B cell (primary cell): ENCODE measurements around the gene CCDC70. TPM values are rescaled to one million over a fixed set of nuclear protein-coding genes. Genes with fewer than 3 reads are reported as not detected.
A peak's percentile ranks its signal among the peaks of the same experiment; 100 is the strongest.

Source experiments
- ATAC-seq: fragments of 200-7000 bp; cut with Tn5 transposase; one replicate; pipeline ENCODE4 v1.10.0; 2021; ENCODE audit warnings: low read depth, mild to moderate bottlenecking, moderate number of reproducible peaks, moderate library complexity
- CTCF ChIA-PET: fragments of 350-600 bp; sonication (Branson Sonifier 250); formaldehyde crosslinking; loops from one replicate; lab custom pipeline; 2021; ENCODE audit warnings: antibody characterized with exemption, inconsistent platforms; lab: Charles Lee
- POLR2A ChIA-PET: fragments of 350-600 bp; sonication (Branson Sonifier 250); formaldehyde crosslinking; loops from one replicate; lab custom pipeline; 2021; ENCODE audit warnings: antibody characterized with exemption; lab: Charles Lee
- DNase-seq: peaks from one replicate; pipeline ENCODE4 v3.0.0; 2013
- H2AFZ ChIP-seq: 2 replicates; pipeline ENCODE4 v1.6.1; 2012; ENCODE audit warnings: mild to moderate bottlenecking, low read depth, low read length; ENCODE audit not compliant: insufficient read depth, poor library complexity, severe bottlenecking
- H3K27ac ChIP-seq, 2 donors: 1 replicate in 1 of 2; 2 replicates in 1 of 2; pipeline ENCODE4 v1.5.1; 2012 to 2013; ENCODE audit warnings: low read length in 2 of 2, mild to moderate bottlenecking in 2 of 2, moderate library complexity in 1 of 2
- H3K27me3 ChIP-seq, 4 experiments: fragments of 200-600 bp in 1 of 4; sonication (generic) in 1 of 4; replicated peaks in 1 of 4; 1 replicate in 2 of 4; 2 replicates in 2 of 4; pipeline versions ENCODE4 v1.6.1 to v1.7.0; 2013 to 2016; ENCODE audit warnings: low read length in 3 of 4, mild to moderate bottlenecking in 2 of 4, mixed read lengths in 1 of 4, moderate library complexity in 1 of 4; ENCODE audit not compliant: insufficient read depth in 4 of 4, control insufficient read depth in 3 of 4; ENCODE audit errors: control extremely low read depth in 1 of 4
- H3K36me3 ChIP-seq, 2 experiments: replicated peaks in 1 of 2; 1 replicate in 1 of 2; 2 replicates in 1 of 2; pipeline versions ENCODE4 v1.6.1 to v1.7.1; 2013; ENCODE audit warnings: low read length in 1 of 2; ENCODE audit not compliant: insufficient read depth in 2 of 2, control insufficient read depth in 1 of 2; ENCODE audit errors: control extremely low read depth in 1 of 2, extremely low read depth in 1 of 2
- H3K4me1 ChIP-seq, 2 donors: fragments of 200-600 bp in 1 of 2; sonication (generic) in 1 of 2; 1 replicate in 1 of 2; 2 replicates in 1 of 2; pipeline versions ENCODE4 v1.5.1 to v1.6.1; 2013 to 2017; ENCODE audit warnings: low read length in 2 of 2; ENCODE audit not compliant: control insufficient read depth in 2 of 2, insufficient read depth in 2 of 2
- H3K4me2 ChIP-seq: replicated peaks from 2 replicates; pipeline ENCODE3; 2012; ENCODE audit warnings: mild to moderate bottlenecking, low read depth, low read length; ENCODE audit not compliant: poor library complexity, severe bottlenecking
- H3K4me3 ChIP-seq, 5 experiments: fragments of 200-600 bp in 1 of 5; sonication (generic) in 1 of 5; 1 replicate in 3 of 5; 2 replicates in 2 of 5; pipeline versions ENCODE4 v1.5.1 to v1.7.0; 2011 to 2016; ENCODE audit warnings: low read length in 4 of 5, mild to moderate bottlenecking in 4 of 5, low read depth in 2 of 5, control low read depth in 1 of 5, moderate library complexity in 1 of 5; ENCODE audit not compliant: insufficient read depth in 1 of 5; ENCODE audit errors: control extremely low read depth in 1 of 5, extremely low read depth in 1 of 5
- H3K79me2 ChIP-seq: fragments of 200-600 bp; sonication (generic); one replicate; pipeline ENCODE4 v1.6.0; 2016; ENCODE audit warnings: low read length; ENCODE audit not compliant: control insufficient read depth, insufficient read depth
- H3K9ac ChIP-seq: fragments of 200-600 bp; sonication (generic); 2 replicates; pipeline ENCODE4 v1.6.1; 2017; ENCODE audit warnings: mild to moderate bottlenecking, low read length, moderate library complexity
- H3K9me3 ChIP-seq, 3 donors: one replicate each; pipeline versions ENCODE4 v1.6.1 to v1.7.1; 2013; ENCODE audit warnings: low read length in 2 of 3; ENCODE audit not compliant: control insufficient read depth in 2 of 3, insufficient read depth in 1 of 3; ENCODE audit errors: control extremely low read depth in 1 of 3
- H4K20me1 ChIP-seq: 2 replicates; pipeline ENCODE4 v1.6.0; 2012; ENCODE audit warnings: mild to moderate bottlenecking, low read length; ENCODE audit not compliant: insufficient read depth, control insufficient read depth, poor library complexity, severe bottlenecking
- H3K27ac Mint-ChIP-seq: one replicate; pipeline ENCODE4 v1.8.0; 2021; ENCODE audit warnings: mixed read lengths
- H3K27me3 Mint-ChIP-seq: one replicate; pipeline ENCODE4 v1.8.0; 2021; ENCODE audit warnings: mixed read lengths
- H3K4me1 Mint-ChIP-seq: one replicate; pipeline ENCODE4 v1.8.0; 2021; ENCODE audit warnings: mixed read lengths
- H3K4me3 Mint-ChIP-seq: one replicate; pipeline ENCODE4 v1.8.0; 2021; ENCODE audit warnings: mixed read lengths
- H3K9me3 Mint-ChIP-seq: one replicate; pipeline ENCODE4 v1.8.0; 2022; ENCODE audit warnings: mixed read lengths; ENCODE audit not compliant: insufficient read depth
- EZH2 ChIP-seq: IDR thresholded peaks from 2 replicates; pipeline ENCODE4 v1.6.1; 2012; ENCODE audit warnings: borderline replicate concordance, low read depth, mild to moderate bottlenecking, moderate library complexity, low read length; ENCODE audit not compliant: insufficient read depth, poor library complexity, severe bottlenecking
- WGBS: methylation state at CpG from one replicate; pipeline ENCODE4 v1.1.5; 2013; ENCODE audit warnings: missing lambda C conversion rate; ENCODE audit not compliant: insufficient coverage; 5-methylcytosine and 5-hydroxymethylcytosine counted together
- intact Hi-C: fragments of 100-400 bp; cut with micrococcal nuclease; formaldehyde crosslinking; loops from one replicate; pipeline ENCODE4 v1.10.0; 2022
- polyA plus RNA-seq: library from polyadenylated mRNA; depleted of rRNA; stranded (reverse); fragments of >200 nt; gene quantifications from 2 replicates; pipeline ENCODE4 v1.2.3, GENCODE V29; 2012
- total RNA-seq, 2 donors: library from RNA; stranded (reverse); fragments of 120-200 nt in 1 of 2; gene quantifications; 1 replicate in 1 of 2; 2 replicates in 1 of 2; pipeline versions ENCODE4 v1.2.3 to v1.2.4, GENCODE V29; 2013 to 2022
- TF ChIP-seq, protein P1 (sequence below): fragments of 200-600 bp; IDR thresholded peaks from one replicate; pipeline ENCODE4 v1.8.0; 2022; ENCODE audit warnings: antibody characterized with exemption, mild to moderate bottlenecking

CCDC70 gene
- total and polyA plus RNA-seq, 2 donors (not counting 1 experiment from before 2014, with no cell fraction given) = not detected

DNA sequence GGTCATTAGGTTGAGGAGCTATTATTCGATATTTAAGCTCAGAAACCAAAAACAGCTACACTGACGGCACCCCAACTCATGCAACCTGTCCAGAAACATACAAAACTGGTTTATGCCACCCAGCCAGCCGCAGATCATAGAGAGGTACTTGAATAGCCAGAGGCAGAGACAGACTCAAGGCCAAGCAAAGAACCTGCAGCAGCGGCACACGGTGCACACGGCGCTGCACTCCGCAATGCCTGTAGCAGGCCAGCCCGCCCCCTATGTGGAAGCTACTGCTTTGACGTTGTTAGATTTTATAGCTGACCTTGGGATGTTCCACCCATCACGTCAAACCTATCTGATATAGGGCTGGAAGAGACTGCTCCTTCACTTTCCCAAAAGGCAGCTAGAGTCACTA is 45.9 kb upstream of the CCDC70 start:
- 98% methylated on average over 9 of the region's 11 CpGs for WGBS
- H3K27me3 ChIP-seq = no peaks in the 10 kb centered on the region
- no peaks in the 10 kb centered on the region for H3K79me2 ChIP-seq
- no peak for TF ChIP-seq EZH2
- TF ChIP-seq, protein P1, sequence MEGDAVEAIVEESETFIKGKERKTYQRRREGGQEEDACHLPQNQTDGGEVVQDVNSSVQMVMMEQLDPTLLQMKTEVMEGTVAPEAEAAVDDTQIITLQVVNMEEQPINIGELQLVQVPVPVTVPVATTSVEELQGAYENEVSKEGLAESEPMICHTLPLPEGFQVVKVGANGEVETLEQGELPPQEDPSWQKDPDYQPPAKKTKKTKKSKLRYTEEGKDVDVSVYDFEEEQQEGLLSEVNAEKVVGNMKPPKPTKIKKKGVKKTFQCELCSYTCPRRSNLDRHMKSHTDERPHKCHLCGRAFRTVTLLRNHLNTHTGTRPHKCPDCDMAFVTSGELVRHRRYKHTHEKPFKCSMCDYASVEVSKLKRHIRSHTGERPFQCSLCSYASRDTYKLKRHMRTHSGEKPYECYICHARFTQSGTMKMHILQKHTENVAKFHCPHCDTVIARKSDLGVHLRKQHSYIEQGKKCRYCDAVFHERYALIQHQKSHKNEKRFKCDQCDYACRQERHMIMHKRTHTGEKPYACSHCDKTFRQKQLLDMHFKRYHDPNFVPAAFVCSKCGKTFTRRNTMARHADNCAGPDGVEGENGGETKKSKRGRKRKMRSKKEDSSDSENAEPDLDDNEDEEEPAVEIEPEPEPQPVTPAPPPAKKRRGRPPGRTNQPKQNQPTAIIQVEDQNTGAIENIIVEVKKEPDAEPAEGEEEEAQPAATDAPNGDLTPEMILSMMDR = no peak
- H3K4me3 ChIP-seq = no peak overlapping the region
- H3K4me1 ChIP-seq = peaks cover 24 to 26% of the 10 kb centered on the region in 2 donors
- Mint-ChIP-seq H3K27me3 (no peaks in the 10 kb centered on the region), H3K27ac (no peak overlapping the region), H3K4me3 (no peak overlapping the region), H3K9me3 (no peaks in the 10 kb centered on the region), H3K4me1 (peaks cover 39% of the 10 kb centered on the region)
- CTCF ChIA-PET = interaction anchor here (0.5 to 5.8 kb wide), 31 partner anchors 9 to 711 kb away, joined by 3 to 125 read pairs (median 4); partner anchors contain the start of genes ALG11 and TMEM272
- H3K36me3 ChIP-seq = no peaks in the 10 kb centered on the region
- no peaks in the 10 kb centered on the region for H3K9me3 ChIP-seq
- no peak for DNase-seq
- POLR2A ChIA-PET = interaction anchor here (0.9 kb wide), 1 partner anchor 19 kb away, joined by 6 read pairs; no protein-coding TSS in a partner anchor
- intact Hi-C loops = loop anchor here (1.0 to 5.0 kb wide), 4 partner anchors 16 to 636 kb away; partner anchors contain the start of gene VPS36
- no peak overlapping the region for H3K4me2 ChIP-seq
- no peak for ATAC-seq
- no peak overlapping the region for H3K9ac ChIP-seq
- peak overlapping the region; percentile 75 for H2AFZ ChIP-seq
- no peaks in the 10 kb centered on the region for H4K20me1 ChIP-seq
- no peak overlapping the region for H3K27ac ChIP-seq

GRCh38 chr13:51816604-51817249 is 45.0 kb upstream of the CCDC70 start:
- POLR2A ChIA-PET = no interaction called here
- 96% methylated on average over 18 of the region's 19 CpGs for WGBS
- DNase-seq = no peak
- no peaks in the 10 kb centered on the region for H3K9me3 Mint-ChIP-seq
- peaks cover 39% of the 10 kb centered on the region for H3K4me1 Mint-ChIP-seq
- Histone ChIP-seq H3K79me2 (no peaks in the 10 kb centered on the region), H4K20me1 (no peaks in the 10 kb centered on the region), H3K27me3 (no peaks in the 10 kb centered on the region), H3K9ac (no peak overlapping the region), H3K4me2 (no peak overlapping the region), H3K4me3 (no peak overlapping the region), H3K4me1 (peaks cover 24 to 26% of the 10 kb centered on the region in 2 donors), H3K36me3 (no peaks in the 10 kb centered on the region), H3K27ac (no peak overlapping the region), H2AFZ (no peak overlapping the region), H3K9me3 (no peaks in the 10 kb centered on the region)
- CTCF ChIA-PET = interaction anchor here (1.3 to 5.8 kb wide), 14 partner anchors 9 to 385 kb away, joined by 4 to 125 read pairs (median 14); partner anchors contain the start of gene ALG11
- intact Hi-C loops = loop anchor here (5.0 kb wide), 1 partner anchor 636 kb away; the partner anchor contains the start of gene VPS36
- H3K27me3 Mint-ChIP-seq = no peaks in the 10 kb centered on the region
- no peak overlapping the region for H3K27ac Mint-ChIP-seq
- H3K4me3 Mint-ChIP-seq = no peak overlapping the region
- ATAC-seq = no peak
- no peak for TF ChIP-seq EZH2
- TF ChIP-seq, protein P1 = no peak
